OCI-LY1 (cell line): Measurements from ENCODE around the gene JUP.

Experiments
- H2AFZ ChIP-seq: fragments of 200-600 bp; sonication (generic), shearing (Covaris generic); 2 replicates; pipeline ENCODE4 v1.6.0; 2014; ENCODE audit warnings: antibody characterized with exemption, mild to moderate bottlenecking, low read length
- H3F3A ChIP-seq: fragments of 200-600 bp; sonication (generic), shearing (Covaris generic); 2 replicates; pipeline ENCODE4 v1.6.0; 2014; ENCODE audit warnings: mild to moderate bottlenecking, antibody characterized with exemption, low read length, moderate library complexity; ENCODE audit not compliant: insufficient read depth
- H3K27ac ChIP-seq: fragments of 200-600 bp; sonication (generic); 2 replicates; pipeline ENCODE4 v1.5.1; 2014; ENCODE audit warnings: low read length, mixed run types, mild to moderate bottlenecking, low read depth; ENCODE audit not compliant: poor library complexity, severe bottlenecking
- H3K27me3 ChIP-seq: fragments of 200-600 bp; sonication (generic); 2 replicates; pipeline ENCODE4 v1.6.0; 2014; ENCODE audit warnings: antibody characterized with exemption, mild to moderate bottlenecking, low read length, moderate library complexity; ENCODE audit not compliant: insufficient read depth
- H3K36me3 ChIP-seq: fragments of 200-600 bp; sonication (generic); 2 replicates; pipeline ENCODE4 v1.6.1; 2014; ENCODE audit warnings: mild to moderate bottlenecking, antibody characterized with exemption, low read length, moderate library complexity, mixed read lengths; ENCODE audit not compliant: insufficient read depth
- H3K4me1 ChIP-seq: fragments of 200-600 bp; sonication (generic); 2 replicates; pipeline ENCODE4 v1.5.1; 2014; ENCODE audit warnings: mild to moderate bottlenecking, low read length, moderate library complexity; ENCODE audit not compliant: insufficient read depth, severe bottlenecking
- H3K4me2 ChIP-seq: fragments of 200-600 bp; sonication (generic), shearing (Covaris generic); 2 replicates; pipeline ENCODE4 v1.6.1; 2014; ENCODE audit warnings: low read length
- H3K4me3 ChIP-seq: fragments of 200-600 bp; sonication (generic); 2 replicates; pipeline ENCODE4 v1.5.1; 2014; ENCODE audit warnings: low read length, low read depth, mild to moderate bottlenecking, mixed read lengths; ENCODE audit not compliant: poor library complexity, severe bottlenecking
- H3K79me2 ChIP-seq: fragments of 200-600 bp; shearing (Covaris generic); 2 replicates; pipeline ENCODE4 v1.6.1; 2016; ENCODE audit warnings: mixed run types, low read length, mixed read lengths; ENCODE audit not compliant: insufficient read depth
- H3K9ac ChIP-seq: fragments of 200-600 bp; sonication (generic), shearing (Covaris generic); 2 replicates; pipeline ENCODE4 v1.6.1; 2014; ENCODE audit warnings: mild to moderate bottlenecking, low read length, mixed read lengths
- H3K9me2 ChIP-seq: fragments of 200-600 bp; sonication (generic), shearing (Covaris generic); 2 replicates; pipeline ENCODE4 v1.6.1; 2014; ENCODE audit warnings: low read depth, mild to moderate bottlenecking, low read length, mixed read lengths
- H3K9me3 ChIP-seq: fragments of 200-600 bp; shearing (Covaris generic); 2 replicates; pipeline ENCODE4 v1.6.1; 2014; ENCODE audit warnings: low read length, mixed read lengths
- H4K20me1 ChIP-seq: fragments of 200-600 bp; sonication (generic), shearing (Covaris generic); 2 replicates; pipeline ENCODE4 v1.6.0; 2016; ENCODE audit warnings: mild to moderate bottlenecking, low read length; ENCODE audit not compliant: insufficient read depth
- EZH2 ChIP-seq: fragments of 200-600 bp; sonication (generic), shearing (Covaris generic); IDR thresholded peaks from 2 replicates; pipeline ENCODE4 v1.8.0; 2017; ENCODE audit warnings: borderline replicate concordance, mixed run types, mild to moderate bottlenecking, antibody characterized with exemption, low read length, moderate library complexity, mixed read lengths
- TF ChIP-seq, protein P1 (sequence below): fragments of 200-600 bp; sonication (generic), shearing (Covaris generic); IDR thresholded peaks from 2 replicates; pipeline ENCODE4 v1.5.1; 2017; ENCODE audit warnings: mild to moderate bottlenecking, antibody characterized with exemption, low read length, moderate library complexity, mixed read lengths

JUP gene

DNA sequence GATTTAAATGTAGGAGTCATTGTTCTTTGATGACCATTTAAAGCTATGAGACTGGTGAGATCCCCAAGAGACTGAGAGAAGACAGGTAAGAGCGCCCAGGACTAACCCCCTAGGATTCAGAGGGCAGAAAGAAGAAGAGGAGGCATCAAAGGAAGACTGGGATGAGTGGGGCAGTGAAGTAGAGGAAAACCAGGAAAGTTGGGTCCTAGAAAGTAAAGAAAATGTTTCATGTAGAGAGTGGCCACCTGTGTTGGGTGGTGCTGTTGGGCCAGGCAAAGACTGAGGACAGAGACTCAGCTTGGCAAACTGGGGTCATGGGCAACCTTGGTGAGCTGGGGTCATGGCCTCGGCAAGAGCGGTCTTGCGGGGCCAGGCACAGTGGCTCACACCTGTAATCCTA, 50.8 kb downstream of the JUP start:
- Histone ChIP-seq H3K9me2 (no peaks in the 10 kb centered on the region), H3K4me3 (no peak overlapping the region), H4K20me1 (no peaks in the 10 kb centered on the region), H2AFZ (no peak overlapping the region), H3K4me2 (no peak overlapping the region), H3F3A (no peaks in the 10 kb centered on the region), H3K27ac (no peak overlapping the region), H3K79me2 (no peaks in the 10 kb centered on the region), H3K9me3 (no peaks in the 10 kb centered on the region), H3K27me3 (peaks cover 3% of the 10 kb centered on the region; the same call in 1 of the 2 replicates), H3K36me3 (no peaks in the 10 kb centered on the region), H3K4me1 (peaks cover 5% of the 10 kb centered on the region), H3K9ac (no peak overlapping the region)
- TF ChIP-seq, protein P1, sequence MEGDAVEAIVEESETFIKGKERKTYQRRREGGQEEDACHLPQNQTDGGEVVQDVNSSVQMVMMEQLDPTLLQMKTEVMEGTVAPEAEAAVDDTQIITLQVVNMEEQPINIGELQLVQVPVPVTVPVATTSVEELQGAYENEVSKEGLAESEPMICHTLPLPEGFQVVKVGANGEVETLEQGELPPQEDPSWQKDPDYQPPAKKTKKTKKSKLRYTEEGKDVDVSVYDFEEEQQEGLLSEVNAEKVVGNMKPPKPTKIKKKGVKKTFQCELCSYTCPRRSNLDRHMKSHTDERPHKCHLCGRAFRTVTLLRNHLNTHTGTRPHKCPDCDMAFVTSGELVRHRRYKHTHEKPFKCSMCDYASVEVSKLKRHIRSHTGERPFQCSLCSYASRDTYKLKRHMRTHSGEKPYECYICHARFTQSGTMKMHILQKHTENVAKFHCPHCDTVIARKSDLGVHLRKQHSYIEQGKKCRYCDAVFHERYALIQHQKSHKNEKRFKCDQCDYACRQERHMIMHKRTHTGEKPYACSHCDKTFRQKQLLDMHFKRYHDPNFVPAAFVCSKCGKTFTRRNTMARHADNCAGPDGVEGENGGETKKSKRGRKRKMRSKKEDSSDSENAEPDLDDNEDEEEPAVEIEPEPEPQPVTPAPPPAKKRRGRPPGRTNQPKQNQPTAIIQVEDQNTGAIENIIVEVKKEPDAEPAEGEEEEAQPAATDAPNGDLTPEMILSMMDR = no peak
- no peak for TF ChIP-seq EZH2

DNA sequence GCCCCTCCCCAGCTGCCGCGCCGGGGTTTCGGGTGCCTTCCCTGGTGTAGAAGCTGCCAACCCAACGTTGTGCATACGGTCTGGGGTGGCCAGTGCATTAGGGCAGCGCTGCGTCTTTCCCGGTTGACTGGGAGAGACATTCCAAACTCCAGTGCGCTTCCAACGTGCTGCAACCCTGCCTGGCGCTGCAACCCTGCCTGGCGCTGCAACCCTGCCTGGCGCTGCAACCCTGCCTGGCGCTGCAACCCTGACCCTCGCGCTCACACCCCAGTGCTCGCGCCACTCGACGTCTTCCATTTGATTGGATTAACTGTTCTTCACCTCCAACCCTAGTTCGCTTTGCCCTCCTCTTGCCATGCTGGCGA, 51.6 kb downstream of the JUP start:
- no peak overlapping the region for H2AFZ ChIP-seq
- H3K36me3 ChIP-seq = no peaks in the 10 kb centered on the region
- no peaks in the 10 kb centered on the region for H3K9me3 ChIP-seq
- H3K4me2 ChIP-seq = no peak overlapping the region
- no peak overlapping the region for H3K9ac ChIP-seq
- no peaks in the 10 kb centered on the region for H4K20me1 ChIP-seq
- H3K79me2 ChIP-seq = no peaks in the 10 kb centered on the region
- no peak overlapping the region for H3K27ac ChIP-seq
- peaks cover 5% of the 10 kb centered on the region for H3K4me1 ChIP-seq
- H3K4me3 ChIP-seq = no peak overlapping the region
- H3F3A ChIP-seq = no peaks in the 10 kb centered on the region
- TF ChIP-seq, protein P1 = no peak
- TF ChIP-seq EZH2 = no peak
- no peaks in the 10 kb centered on the region; the same call in 1 of the 2 replicates for H3K27me3 ChIP-seq
- no peaks in the 10 kb centered on the region for H3K9me2 ChIP-seq

DNA sequence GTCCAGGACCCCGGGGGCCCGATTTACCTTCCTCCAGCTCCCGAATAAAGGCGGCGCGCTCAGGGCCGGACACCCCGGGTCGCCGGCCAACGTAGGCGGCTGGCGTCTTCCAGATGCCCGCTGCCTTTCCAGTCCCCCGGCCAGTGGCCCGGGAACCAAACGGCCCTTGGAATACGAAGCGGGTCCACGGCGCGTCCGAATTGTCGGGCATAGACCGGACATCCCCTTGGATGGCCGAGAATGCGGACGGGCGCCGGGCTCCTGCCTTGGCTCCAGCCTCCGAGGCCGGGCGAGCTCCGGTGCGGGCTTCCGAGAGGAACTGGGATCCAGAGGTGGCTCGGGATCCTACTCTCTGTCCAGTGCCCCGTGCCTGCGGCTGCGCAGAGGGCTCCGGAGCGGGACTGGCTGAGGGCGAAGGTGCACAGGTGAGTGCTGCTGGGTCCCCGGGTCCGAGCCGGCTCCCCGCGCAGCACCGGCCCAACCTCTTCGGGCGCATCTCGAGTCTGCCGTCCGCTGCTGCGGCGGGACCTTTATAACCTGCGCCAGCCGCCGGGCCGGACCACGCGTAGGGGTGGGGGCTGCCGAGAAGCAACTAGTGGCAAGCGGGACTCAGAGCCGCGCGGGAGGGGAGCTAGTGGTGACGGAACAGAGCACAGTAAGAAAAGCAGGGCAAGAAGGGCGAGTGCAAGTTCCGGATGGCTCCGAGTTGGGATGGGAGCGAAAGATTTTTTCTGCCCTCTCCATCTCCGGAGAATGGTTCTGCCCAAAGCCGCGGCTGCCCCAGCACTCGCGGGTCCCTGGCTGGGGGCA, 52.2 kb downstream of the JUP start, which contains the start of gene HAP1:
TSS of gene HAP1 (minus strand) at position 505 of the 810 bp plus-strand sequence. CDS start at position 496, 9 bp downstream.
- H2AFZ ChIP-seq = no peak within 1 kb of the TSS
- H4K20me1 ChIP-seq = no peaks in the 10 kb centered on the region
- no peaks in the 10 kb centered on the region; the same call in 1 of the 2 replicates for H3K27me3 ChIP-seq
- H3K36me3 ChIP-seq = no peaks in the 10 kb centered on the region
- H3K4me1 ChIP-seq = peaks cover 5% of the 10 kb centered on the region
- H3K79me2 ChIP-seq = no peaks in the 10 kb centered on the region
- no peak within 1 kb of the TSS for H3K4me2 ChIP-seq
- no peaks in the 10 kb centered on the region for H3K9me3 ChIP-seq
- H3K27ac ChIP-seq = no peak within 1 kb of the TSS
- no peak for TF ChIP-seq EZH2
- TF ChIP-seq, protein P1 = no peak
- no peak within 1 kb of the TSS for H3K4me3 ChIP-seq
- H3K9me2 ChIP-seq = no peaks in the 10 kb centered on the region
- no peak within 1 kb of the TSS for H3K9ac ChIP-seq
- no peaks in the 10 kb centered on the region for H3F3A ChIP-seq
